ENCODE data around the gene LIPT2.
"Not testable (repeated sequence)": the region's sequence is repeated elsewhere in the genome, so short reads cannot be mapped to it uniquely, and the experiment has no call there.

The LIPT2 gene
- 0.04 to 3.4 (median 1.7) reads per million in 17 experiments for total RNA-seq

DNA sequence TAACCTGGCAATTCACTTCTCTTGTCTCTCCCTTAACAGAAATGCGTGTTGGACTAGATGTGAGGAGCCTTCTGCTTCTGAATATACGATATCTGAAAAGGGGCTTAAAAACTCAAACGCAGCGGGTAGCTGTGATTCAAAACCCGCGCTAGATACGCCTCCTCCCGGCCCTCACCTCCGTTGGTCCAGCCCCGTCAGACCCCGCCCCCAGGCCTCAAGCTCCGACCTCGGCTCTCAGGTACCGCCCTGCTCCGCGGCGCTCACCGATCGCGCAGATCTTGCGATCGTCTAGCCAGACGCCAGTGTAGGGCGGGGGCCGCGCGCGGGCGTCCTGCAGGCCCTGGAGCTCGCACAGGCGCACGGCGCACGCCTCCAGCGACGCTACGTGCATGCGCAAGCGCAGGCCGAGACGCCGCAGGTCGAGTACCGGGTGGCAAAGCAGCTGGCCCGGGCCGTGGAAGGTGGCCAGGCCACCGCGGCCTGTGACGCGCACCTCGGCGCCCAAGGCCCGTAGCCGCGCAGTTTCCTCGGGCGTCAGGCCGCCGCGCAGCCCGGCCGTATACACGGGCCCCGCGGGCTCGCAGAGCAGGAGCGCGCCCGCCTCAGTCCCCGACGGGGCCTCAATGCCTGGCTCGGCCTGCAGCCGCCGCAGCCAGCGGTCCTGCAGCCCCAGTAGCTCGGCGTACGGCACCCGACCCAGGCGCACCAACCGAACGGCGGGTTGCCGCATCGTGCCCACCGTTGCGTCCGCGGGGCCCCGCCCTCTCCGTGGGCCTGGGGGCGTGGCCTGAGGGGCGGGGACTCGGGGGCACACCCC is at the start of gene LIPT2:
LIPT2 (minus strand) TSS at position 751 of the 817 bp plus-strand sequence; CDS start at position 730, 21 bp downstream.
- DNase-seq, result peak; percentile 95 to 99 (median 98)

DNA sequence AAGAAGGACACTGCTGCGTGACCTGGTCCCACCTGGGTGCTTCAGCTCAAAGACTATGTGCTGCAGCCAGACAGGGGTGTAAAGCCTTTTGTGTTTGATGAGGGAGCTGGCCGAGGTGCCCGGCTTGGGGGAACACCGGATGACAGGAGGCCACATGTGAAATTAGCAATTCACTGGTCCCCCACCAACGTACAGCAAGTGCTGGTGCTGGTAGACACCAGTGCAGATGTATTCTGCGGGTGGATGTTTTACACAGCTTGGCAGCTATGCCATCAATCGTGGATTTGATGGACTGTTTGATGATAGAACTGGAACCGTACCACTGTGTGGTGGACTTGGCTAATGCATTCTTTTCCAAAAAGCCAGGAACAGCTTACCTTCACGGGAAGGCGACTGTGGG is 47.9 kb upstream of the LIPT2 start:
- DNase-seq, result no peak

- no peak for DNase-seq
Observed at GRCh38 chr11:74540270-74540669, 46.7 kb upstream of the LIPT2 start.

- no peak for DNase-seq
Observed at GRCh38 chr11:74538680-74539079, 45.2 kb upstream of the LIPT2 start.

GRCh38 chr11:74535371-74536160 is 42.0 kb upstream of the LIPT2 start:
- no peak for DNase-seq

- not testable (repeated sequence) for DNase-seq
Observed at GRCh38 chr11:74534946-74535275, 41.4 kb upstream of the LIPT2 start.

DNA sequence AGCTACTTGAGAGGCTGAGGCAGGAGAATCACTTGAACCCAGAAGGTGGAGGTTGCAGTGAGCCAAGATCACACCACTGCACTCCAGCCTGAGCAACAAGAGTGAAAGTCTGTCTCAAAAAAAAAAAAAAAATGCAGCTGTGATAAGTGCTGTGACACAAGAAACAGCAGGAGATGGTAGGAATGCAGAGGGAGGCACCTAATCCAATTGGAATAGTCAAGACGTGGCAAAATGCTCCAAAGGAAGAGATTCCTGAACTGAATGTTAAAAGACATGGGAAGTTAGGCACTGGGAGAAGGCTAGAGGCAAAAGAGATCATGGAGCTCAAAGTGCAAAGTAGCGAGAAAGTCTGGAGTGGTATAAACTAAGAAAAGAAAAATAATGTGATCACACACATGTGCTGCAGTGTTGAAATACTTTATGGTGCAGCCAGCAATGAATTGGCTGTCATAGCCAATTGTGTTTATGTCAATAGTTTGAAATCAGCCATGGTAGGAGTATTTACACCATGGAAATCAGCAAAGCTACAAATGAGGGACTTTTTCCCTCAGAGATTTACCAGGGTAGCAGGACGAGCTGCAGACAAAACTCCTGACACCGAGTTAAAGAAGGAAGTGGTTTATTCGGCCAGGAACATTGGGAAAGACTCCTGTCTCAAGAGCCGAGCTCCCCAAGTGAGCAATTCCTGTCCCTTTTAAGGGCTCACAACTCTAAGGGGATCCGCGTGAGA is 40.9 kb upstream of the LIPT2 start:
- DNase-seq, result peak; percentile 31 to 75 (median 69)

GRCh38 chr11:74533421-74533820 is 39.9 kb upstream of the LIPT2 start:
- no peak for DNase-seq

DNA sequence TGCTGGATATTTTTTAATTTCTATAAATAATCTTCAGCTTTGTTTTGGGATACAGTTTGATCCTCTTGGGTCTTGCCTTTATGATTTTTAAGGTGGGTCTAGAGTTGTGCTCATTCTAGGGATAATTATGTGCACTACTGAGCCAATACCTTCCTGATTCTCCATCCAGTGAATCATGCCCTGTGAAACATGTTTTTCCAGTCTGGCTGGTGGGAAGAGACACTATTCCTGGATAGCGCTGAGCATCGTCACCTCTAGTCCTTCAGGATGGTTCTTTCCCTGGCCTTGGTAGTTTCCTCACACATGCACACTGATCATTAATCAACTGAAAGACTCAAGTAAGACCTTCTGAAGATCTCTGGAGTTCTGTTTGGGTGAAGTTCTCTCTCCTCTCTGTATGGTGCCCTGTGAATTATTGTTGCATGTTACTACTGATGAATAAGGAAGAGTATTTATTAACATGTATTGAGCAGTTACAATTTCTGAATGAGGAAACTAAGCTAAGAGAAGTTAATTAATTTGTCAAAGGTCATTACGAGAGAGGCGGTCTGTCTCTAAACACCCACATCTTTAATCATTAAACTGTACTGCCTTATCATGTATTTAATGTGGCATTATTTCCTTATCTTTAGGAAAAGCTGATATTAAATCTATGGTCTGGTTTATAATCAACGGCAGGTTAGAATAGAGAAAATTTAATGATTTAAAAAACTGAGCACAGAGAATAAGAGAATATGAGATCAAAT is 39.1 kb upstream of the LIPT2 start:
- no peak for DNase-seq

GRCh38 chr11:74524978-74525377 is 31.5 kb upstream of the LIPT2 start:
- DNase-seq, result no peak

- DNase-seq, result no peak
Observed at GRCh38 chr11:74524501-74524900, 31.0 kb upstream of the LIPT2 start.

DNA sequence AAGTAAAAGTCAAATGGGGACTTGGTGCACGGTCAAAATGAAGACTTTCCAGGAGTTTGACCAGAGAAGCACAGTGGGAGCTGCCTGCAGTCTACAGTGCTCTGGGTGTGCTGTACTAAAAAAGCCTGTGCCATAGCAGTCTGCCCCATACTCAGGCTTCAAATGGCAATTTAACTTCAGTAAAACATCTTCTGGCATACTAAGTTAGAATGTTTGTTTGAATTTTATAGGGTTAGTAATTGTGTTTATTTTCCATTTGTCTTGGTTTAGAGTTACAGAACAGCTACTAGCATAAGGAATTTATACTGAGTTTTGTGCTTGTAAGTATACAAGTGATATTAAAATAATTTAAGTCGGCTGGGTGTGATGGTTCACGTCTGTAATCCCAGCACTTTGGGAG is 29.3 kb upstream of the LIPT2 start:
- no peak for DNase-seq

DNA sequence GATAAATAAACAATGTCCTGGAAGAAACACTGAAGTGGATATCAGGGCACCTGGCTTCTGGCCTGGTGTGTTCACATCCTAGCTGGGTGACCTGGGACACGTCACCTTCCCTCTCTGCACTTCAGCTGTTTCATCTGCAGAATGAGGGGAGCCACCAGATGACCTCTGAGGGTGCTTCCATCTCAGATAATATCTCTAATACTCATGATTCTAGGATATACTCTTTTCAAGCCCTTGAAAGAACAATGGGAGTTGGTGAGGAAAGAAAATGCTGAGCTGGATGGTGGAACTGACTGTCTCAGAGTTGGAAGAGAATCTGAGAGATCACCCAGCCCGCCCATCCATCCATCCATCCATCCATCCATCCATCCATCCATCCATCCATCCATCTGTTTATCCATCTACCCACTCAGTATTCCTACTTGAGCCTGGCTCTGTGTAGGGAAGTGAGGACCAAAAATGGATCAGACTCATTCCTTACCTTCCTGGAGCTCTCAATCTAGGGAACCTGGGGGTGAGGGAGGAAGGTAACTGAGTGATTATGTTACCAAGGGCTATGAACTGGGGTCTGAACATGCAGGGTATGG is 28.2 kb upstream of the LIPT2 start:
- DNase-seq, result no peak

DNA sequence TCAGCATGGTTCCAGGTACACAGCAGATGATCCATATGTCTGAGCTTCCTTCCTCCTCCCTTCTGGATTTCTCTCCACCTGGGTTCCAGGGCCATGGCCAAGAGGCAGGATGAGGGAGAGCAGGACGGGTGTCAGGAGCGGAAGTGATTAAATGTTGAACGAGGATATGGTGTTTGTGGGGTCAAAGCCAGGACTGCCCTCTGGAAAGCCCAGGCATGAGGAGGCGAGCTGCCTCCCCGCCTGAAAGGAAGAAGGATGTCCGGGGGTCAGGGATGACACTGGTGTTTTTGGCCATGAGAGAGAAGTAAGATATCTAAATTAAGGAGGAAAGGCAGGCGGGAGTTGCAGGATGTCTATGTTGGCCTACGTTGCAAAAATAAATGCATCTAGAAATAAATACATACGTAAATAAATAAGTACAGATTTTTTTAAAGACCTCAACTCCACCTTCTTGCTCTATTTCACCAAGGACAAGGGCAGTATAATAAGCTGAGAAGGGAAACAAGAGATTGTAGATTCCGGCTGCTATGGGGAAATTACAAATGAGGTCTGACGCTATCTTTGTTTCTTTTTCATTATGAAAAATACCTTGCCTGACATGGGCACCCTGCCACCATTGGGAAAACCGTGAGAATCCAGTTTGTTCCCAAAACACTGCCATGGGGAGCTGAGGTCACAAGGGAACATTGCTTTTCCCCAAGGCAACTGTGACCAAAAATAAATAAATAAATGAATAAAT is 27.6 kb upstream of the LIPT2 start:
- no peak for DNase-seq

GRCh38 chr11:74520316-74520715 is 26.8 kb upstream of the LIPT2 start:
- no peak for DNase-seq

GRCh38 chr11:74519710-74520109 is 26.2 kb upstream of the LIPT2 start:
- DNase-seq, result no peak

DNA sequence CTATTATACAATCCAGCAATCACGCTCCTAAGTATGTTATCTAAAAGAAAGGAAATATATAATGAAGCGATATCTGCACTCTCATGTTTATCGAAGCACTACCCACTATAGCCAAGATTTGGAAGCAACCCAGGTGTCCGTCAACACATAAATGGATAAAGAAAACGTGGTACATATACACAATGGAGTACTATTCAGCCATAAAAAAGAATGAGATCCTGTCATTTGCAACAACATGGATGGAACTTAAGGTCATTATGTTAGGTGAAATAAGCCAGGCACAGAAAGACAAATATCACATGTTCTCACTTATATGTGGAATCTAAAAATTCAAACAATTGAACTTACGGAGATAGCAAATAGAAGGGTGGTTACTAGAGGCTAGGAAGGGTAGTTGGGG is 24.1 kb upstream of the LIPT2 start:
- DNase-seq, result not testable (repeated sequence)

GRCh38 chr11:74507582-74507981 is 14.1 kb upstream of the LIPT2 start:
- DNase-seq, result peak in 2 of 4 experiments; percentile 14 to 27

DNA sequence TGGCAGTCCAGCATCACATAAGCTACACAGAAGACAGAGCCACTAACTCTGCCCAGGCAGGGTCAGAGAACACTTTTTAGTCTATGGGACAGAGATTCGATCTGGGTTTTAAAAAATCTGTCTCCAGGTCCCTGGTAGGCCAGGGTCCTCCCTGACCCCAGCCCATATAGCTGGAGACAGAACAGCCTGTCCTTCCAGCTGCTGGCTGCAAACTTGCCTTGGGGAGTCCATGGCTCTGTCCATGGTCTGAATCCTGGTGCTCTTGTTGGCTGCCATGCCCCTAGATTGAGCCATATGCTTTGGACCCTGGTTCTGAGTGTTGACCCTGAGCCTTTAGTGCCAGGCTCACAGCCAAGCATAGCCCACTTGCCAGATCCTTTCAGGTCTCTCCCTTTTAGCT is 13.3 kb upstream of the LIPT2 start:
- DNase-seq, result peak in 1 of 4 experiments; percentile 10

DNA sequence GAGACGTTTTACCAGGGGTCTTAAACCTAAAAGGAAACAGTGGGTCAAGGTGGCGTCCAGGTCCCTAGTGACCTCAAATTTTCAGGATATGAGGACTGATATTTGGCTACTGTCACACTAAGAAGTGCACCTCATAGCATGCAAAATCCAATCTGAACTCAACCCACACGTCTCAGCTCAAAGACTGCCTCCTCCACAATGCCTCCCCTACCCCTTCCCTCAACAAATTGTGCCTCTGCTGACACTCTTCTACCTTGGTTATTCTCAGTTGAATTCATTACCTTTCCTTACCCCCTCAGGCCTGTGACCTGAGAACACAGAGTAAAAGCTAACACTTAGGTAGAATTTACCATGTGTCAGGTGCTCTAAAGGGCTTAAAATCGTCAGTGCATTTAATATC is 12.4 kb upstream of the LIPT2 start:
- DNase-seq, result no peak

- DNase-seq, result no peak
Observed at GRCh38 chr11:74504100-74504691, 10.7 kb upstream of the LIPT2 start.

Data from suppressor macrophage (primary cell).